HG03575 (cell line): Measurements from ENCODE around the gene PEX16.
"Not testable (repeated sequence)": the region's sequence is repeated elsewhere in the genome, so short reads cannot be mapped to it uniquely, and the experiment has no call there.

Source experiments
- ATAC-seq: cut with Tn5 transposase; IDR thresholded peaks from one replicate; pipeline ENCODE4 v1.9.1; 2021; ENCODE audit not compliant: unreplicated experiment, insufficient number of reproducible peaks, low FRiP score; ENCODE audit errors: extremely low read depth

PEX16 gene

GRCh38 chr11:45920531-45921477, 3.1 kb upstream of the PEX16 start:
- no peak for ATAC-seq

DNA sequence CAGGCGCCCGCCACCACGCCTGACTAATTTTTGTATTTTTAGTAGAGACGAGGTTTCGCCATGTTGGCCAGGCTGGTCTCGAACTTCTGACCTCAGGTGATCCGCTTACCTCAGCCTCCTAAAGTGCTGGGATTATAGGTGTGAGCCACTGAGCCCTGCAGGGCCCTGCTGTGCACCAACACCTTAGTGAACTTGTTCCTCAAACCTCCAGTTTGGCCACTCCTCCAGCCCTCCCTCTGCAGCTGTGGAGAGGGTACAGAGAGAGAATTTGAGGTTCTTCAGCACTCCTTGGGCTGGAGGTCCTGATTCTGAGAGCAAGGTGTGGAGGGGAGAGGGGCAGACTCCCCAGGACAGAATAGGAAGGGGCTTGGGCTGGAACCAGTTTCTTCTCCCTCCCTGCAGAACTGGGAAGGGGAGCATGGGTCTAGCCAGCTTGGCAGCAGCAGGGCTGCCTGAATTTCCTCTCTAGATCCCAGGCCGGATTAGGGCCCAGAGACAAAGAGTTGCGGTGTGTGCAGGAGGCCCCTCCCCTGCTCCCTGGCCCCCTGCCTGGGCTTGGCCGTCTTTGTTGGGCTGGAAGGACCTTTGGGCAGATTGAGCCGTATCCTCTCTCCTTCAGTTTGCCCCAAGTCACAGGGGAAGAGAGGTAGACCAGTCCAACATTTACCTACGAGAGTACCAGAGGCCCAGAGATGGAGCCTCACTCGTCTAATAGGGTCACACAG, 2.3 kb upstream of the PEX16 start:
- ATAC-seq: no peak

DNA sequence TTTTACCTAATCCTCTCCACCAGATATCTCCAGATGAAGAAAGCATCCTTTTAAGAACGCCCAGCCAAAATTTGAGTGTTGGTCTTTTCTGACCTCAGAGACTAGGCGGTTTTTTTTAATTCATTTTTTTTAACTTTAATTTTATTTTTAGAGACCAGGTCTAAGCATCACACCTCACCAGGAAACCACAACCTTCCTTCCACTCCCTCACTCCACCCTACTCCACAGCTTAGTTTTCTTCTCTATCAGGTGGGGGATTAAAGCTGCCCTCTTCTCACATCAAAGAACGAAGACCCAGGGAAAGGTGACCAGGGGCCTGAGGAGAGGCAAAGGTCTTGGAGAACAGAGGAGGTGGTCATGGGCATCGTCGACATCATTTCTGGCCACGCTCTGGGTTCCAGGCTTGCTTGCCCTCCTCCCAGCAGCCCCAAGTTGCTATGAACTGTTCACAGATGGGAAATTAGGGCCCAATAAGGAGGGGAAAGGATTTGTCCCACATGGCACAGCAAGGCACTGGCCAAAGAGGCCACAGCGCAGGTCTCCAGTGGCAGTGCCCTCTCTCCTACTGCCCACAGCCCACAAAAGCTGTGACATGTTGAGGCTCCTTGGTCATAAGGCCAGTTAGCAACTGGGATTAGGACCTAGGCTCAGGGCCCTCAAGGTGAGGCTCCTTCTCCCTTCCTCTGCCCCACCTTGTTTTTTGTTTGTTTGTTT, 1.4 kb upstream of the PEX16 start:
- ATAC-seq: no peak

GRCh38 chr11:45918331-45918941, 759 bp upstream of the PEX16 start:
- no peak for ATAC-seq

DNA sequence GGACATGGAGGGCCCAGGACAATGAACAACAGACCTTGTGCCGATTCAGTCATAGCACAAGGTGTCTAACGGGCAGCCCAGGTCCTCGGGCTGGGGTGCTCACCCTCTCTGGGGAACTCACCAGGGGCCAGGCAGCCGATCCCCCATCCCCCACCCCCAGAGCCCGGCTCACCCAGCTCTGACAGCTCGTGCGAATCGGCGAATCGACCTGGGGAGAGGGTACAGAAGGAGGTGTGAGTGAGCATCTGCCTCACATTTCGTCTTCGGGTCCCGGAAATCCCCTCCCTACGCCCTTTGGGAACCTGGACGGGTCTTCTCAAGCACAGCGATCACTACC, 423 bp downstream of the PEX16 start:
- no peak for ATAC-seq

GRCh38 chr11:45915446-45915845, 2.2 kb downstream of the PEX16 start:
- ATAC-seq: no peak

GRCh38 chr11:45913942-45914635, 3.6 kb downstream of the PEX16 start:
- no peak for ATAC-seq

DNA sequence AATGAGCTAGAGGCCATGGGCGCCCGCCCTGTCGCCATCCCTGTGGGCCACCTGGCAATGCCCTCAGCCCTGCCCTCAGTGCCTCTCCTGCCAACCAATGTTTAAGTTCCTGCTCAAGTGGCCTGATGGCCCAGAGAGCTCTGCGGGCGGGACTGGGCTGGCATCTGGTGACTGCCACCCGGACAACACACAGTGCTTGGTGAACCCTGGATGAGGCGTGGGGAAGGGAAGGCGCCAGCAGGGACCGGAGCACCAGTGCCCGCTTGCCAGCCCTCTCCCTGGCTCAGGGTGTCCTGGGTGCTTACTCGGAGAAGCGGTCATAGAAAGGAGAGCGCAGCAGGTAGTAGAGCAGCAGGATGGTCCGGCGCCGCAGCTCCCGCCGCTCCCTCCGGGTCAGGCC, 4.2 kb downstream of the PEX16 start:
- ATAC-seq: no peak

- ATAC-seq: no peak
Observed at GRCh38 chr11:45910623-45911022, 7.1 kb downstream of the PEX16 start.

DNA sequence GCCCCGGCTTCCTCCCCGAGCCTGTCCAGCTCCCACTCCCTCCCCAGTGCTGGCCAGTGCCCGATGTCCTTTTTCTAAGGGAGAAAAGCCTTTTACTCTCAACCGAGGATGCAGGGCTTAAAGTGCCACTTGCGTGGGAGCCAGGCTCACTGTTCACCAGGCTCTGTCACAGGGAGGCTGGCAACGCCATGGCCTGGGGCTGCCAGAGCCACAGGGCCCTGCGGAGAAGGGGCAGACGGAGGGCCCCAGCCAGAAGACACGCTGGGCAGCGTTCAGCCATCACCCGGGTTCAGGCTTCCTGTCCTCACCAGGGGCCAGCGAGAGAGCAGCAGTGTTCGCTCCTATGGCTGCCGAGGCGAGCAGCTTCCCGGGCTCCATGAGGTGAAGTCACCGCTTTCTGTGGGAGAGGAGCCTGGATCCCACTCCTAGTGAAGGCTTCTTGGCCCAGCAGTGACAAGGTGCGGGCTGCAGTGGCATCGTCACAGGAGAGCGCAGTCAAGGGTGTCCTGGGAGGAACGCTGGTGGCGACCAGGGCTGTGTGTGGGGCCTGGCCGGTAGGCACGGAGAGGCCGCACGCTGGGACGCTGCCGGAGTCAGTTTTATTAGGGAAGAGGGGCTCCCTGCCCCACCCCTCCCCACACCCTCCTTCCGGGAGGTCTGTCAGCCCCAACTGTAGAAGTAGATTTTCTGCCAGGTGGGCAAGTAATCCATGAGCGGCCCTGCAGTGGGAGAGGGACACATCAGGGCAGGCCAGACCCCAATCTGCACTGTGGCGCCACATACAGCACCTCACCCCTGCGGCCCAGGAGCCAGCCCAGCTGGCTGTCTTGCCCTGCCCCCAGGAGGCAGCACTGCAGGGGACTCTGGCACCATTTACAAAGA, 7.8 kb downstream of the PEX16 start:
- ATAC-seq: no peak

GRCh38 chr11:45907911-45908370, 9.7 kb downstream of the PEX16 start:
- ATAC-seq: no peak

DNA sequence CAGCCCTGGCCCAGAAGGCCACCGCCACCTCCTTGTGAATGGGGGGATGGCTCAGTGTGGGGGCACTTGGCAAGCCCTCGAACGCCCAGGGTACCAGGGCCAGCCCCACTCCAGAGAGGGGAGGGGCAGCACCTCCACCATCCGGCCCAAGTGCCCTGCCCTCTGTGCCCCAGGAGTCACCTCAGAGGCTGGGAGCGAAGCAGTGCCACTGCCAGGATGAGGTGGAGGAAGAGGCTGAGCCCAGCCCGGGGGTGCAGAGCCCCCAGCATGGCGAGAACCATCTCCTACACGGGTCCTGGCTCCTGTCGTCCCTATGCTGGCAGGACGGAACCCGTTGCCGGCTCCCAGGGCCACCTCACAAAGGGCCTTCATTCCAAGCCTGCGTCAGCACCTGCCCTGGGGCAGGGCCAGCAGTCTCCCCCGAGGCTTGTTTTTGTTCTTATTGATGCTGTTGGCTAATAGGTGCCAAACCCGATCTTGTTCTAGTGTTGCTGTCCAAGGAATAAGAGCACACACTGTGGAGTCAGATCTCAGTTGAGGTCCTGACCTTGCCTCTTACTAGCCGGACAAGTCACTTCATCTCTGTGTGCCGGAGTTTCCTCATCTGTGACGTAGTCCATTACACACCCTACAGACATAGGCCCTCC, 10.6 kb downstream of the PEX16 start, which contains the start of gene FREY1:
Gene FREY1 (minus strand): TSS at position 307 of the 647 bp plus-strand sequence. CDS start 26 bp downstream, at position 281.
- no peak for ATAC-seq

GRCh38 chr11:45906096-45906682, 11.5 kb downstream of the PEX16 start:
- no peak for ATAC-seq

GRCh38 chr11:45905576-45905975, 12.1 kb downstream of the PEX16 start:
- not testable (repeated sequence) for ATAC-seq

- no peak for ATAC-seq
Observed at GRCh38 chr11:45905095-45905494, 12.6 kb downstream of the PEX16 start.

- no peak for ATAC-seq
Observed at GRCh38 chr11:45904309-45904915, 13.3 kb downstream of the PEX16 start.
